NCI-H748 (cell line): Measurements from ENCODE around the gene SRD5A1.

Experiments used
- DNase-seq: peaks from one replicate; lab custom pipeline; 2025; ENCODE audit not compliant: unreplicated experiment; lab: John Stamatoyannopoulos, UW

The SRD5A1 gene

GRCh38 chr5:6711409-6712141, 78.3 kb downstream of the SRD5A1 start:
- DNase-seq, result no peak

- peak; percentile 84 for DNase-seq
Observed at GRCh38 chr5:6712142-6712576, 78.9 kb downstream of the SRD5A1 start.

GRCh38 chr5:6712577-6713273, 79.5 kb downstream of the SRD5A1 start:
- peak; percentile 100 for DNase-seq

GRCh38 chr5:6713274-6714225, 80.3 kb downstream of the SRD5A1 start, which contains the start of gene TENT4A:
TENT4A (plus strand) TSS chr5:6713432; CDS start chr5:6713984, 552 bp downstream.
- peak; percentile 78 for DNase-seq

- DNase-seq, result peak; percentile 71
Observed at GRCh38 chr5:6714226-6715041, 81.2 kb downstream of the SRD5A1 start.

GRCh38 chr5:6715271-6715670, 82.0 kb downstream of the SRD5A1 start:
- DNase-seq, result no peak

GRCh38 chr5:6715758-6716628, 82.8 kb downstream of the SRD5A1 start:
- peak; percentile 35 for DNase-seq

- no peak for DNase-seq
Observed at GRCh38 chr5:6716629-6717149, 83.4 kb downstream of the SRD5A1 start.

- no peak for DNase-seq
Observed at GRCh38 chr5:6717247-6717646, 84.0 kb downstream of the SRD5A1 start.

- DNase-seq, result no peak
Observed at GRCh38 chr5:6717687-6718086, 84.4 kb downstream of the SRD5A1 start.

- no peak for DNase-seq
Observed at GRCh38 chr5:6718161-6718681, 85.0 kb downstream of the SRD5A1 start.

GRCh38 chr5:6718718-6719117, 85.5 kb downstream of the SRD5A1 start:
- no peak for DNase-seq

GRCh38 chr5:6719417-6719816, 86.2 kb downstream of the SRD5A1 start:
- no peak for DNase-seq

GRCh38 chr5:6719896-6720560, 86.8 kb downstream of the SRD5A1 start:
- no peak for DNase-seq

GRCh38 chr5:6720561-6720921, 87.3 kb downstream of the SRD5A1 start:
- no peak for DNase-seq

- peak; percentile 29 for DNase-seq
Observed at GRCh38 chr5:6721442-6721841, 88.2 kb downstream of the SRD5A1 start.

GRCh38 chr5:6722015-6722414, 88.8 kb downstream of the SRD5A1 start:
- DNase-seq, result no peak

- no peak for DNase-seq
Observed at GRCh38 chr5:6723122-6723815, 90.0 kb downstream of the SRD5A1 start.
